SK-N-SH treated with all-trans-retinoic acid at 6 μM for 48 hours (cell line): ENCODE data around the gene DOP1A.

Source experiments
- ATAC-seq: fragments of 200-7000 bp; cut with Tn5 transposase; 3 replicates; pipeline ENCODE4 v1.9.1; 2020; ENCODE audit warnings: mild to moderate bottlenecking, moderate library complexity
- ARNTL ChIP-seq: fragments of 450-650 bp; formaldehyde crosslinking; IDR thresholded peaks from 2 replicates; pipeline ENCODE4 v1.5.0; 2020; ENCODE audit warnings: low read depth, mild to moderate bottlenecking, moderate library complexity, borderline replicate concordance
- BACH2 ChIP-seq: fragments of 250-450 bp; sonication (Bioruptor Pico); IDR thresholded peaks from 2 replicates; pipeline ENCODE4 v1.9.0; 2021; ENCODE audit warnings: mild to moderate bottlenecking, borderline replicate concordance
- CSDC2 ChIP-seq: fragments of 250-450 bp; sonication (Bioruptor Pico); IDR thresholded peaks from 2 replicates; pipeline ENCODE4 v1.5.0; 2020; ENCODE audit warnings: mild to moderate bottlenecking, moderate library complexity
- CSRNP3 ChIP-seq: fragments of 250-450 bp; sonication (Bioruptor Pico); IDR thresholded peaks from 2 replicates; pipeline ENCODE4 v1.5.1; 2021; ENCODE audit warnings: mild to moderate bottlenecking, moderate library complexity
- ESRRG ChIP-seq: fragments of 250-450 bp; sonication (Bioruptor Pico); IDR thresholded peaks from 2 replicates; pipeline ENCODE4 v1.6.1; 2021; ENCODE audit warnings: mild to moderate bottlenecking
- GLIS3 ChIP-seq: fragments of 250-450 bp; sonication (Bioruptor Pico); IDR thresholded peaks from 2 replicates; pipeline ENCODE4 v1.5.0; 2020; ENCODE audit warnings: mild to moderate bottlenecking, moderate library complexity
- ISL1 ChIP-seq: fragments of 250-450 bp; sonication (Bioruptor Pico); IDR thresholded peaks from 2 replicates; pipeline ENCODE4 v2.1.2; 2022; ENCODE audit warnings: mild to moderate bottlenecking, moderate library complexity
- OSR1 ChIP-seq: fragments of 250-450 bp; sonication (Bioruptor Pico); IDR thresholded peaks from 2 replicates; pipeline ENCODE4 v1.8.0; 2022; ENCODE audit warnings: moderate library complexity, mild to moderate bottlenecking, inconsistent platforms
- PPARA ChIP-seq: fragments of 250-450 bp; sonication (Bioruptor Pico); IDR thresholded peaks from 2 replicates; pipeline ENCODE4 v1.5.0; 2020; ENCODE audit warnings: mild to moderate bottlenecking, borderline replicate concordance
- RARB ChIP-seq: fragments of 250-450 bp; sonication (Bioruptor Pico); IDR thresholded peaks from 2 replicates; pipeline ENCODE4 v1.8.0; 2021; ENCODE audit warnings: mild to moderate bottlenecking, moderate library complexity
- SNAI2 ChIP-seq: fragments of 250-450 bp; sonication (Bioruptor Pico); IDR thresholded peaks from 2 replicates; pipeline ENCODE4 v1.5.0; 2020; ENCODE audit warnings: mild to moderate bottlenecking, moderate library complexity
- TCF4 ChIP-seq: fragments of 250-450 bp; sonication (Bioruptor Pico); IDR thresholded peaks from 2 replicates; pipeline ENCODE4 v1.8.0; 2021; ENCODE audit warnings: mild to moderate bottlenecking, moderate library complexity, borderline replicate concordance
- TOX ChIP-seq: fragments of 250-450 bp; sonication (Bioruptor Pico); IDR thresholded peaks from 2 replicates; pipeline ENCODE4 v1.8.0; 2021; ENCODE audit warnings: mild to moderate bottlenecking, moderate library complexity, borderline replicate concordance
- ZC3H10 ChIP-seq: fragments of 250-450 bp; sonication (Bioruptor Pico); IDR thresholded peaks from 2 replicates; pipeline ENCODE4 v1.5.1; 2021; ENCODE audit warnings: mild to moderate bottlenecking, moderate library complexity
- ZFP3 ChIP-seq: fragments of 250-450 bp; sonication (Bioruptor Pico); IDR thresholded peaks from 2 replicates; pipeline ENCODE4 v1.5.0; 2020; ENCODE audit warnings: mild to moderate bottlenecking, moderate library complexity
- ZNF565 ChIP-seq: fragments of 450-650 bp; formaldehyde crosslinking; conservative IDR thresholded peaks from 2 replicates; pipeline ENCODE4 v1.5.0; 2020; ENCODE audit warnings: low read depth, mild to moderate bottlenecking, moderate library complexity
- ZNF70 ChIP-seq: fragments of 450-650 bp; formaldehyde crosslinking; IDR thresholded peaks from 2 replicates; pipeline ENCODE4 v1.5.0; 2020; ENCODE audit warnings: mild to moderate bottlenecking, moderate library complexity
- ZNF8 ChIP-seq: fragments of 450-650 bp; formaldehyde crosslinking; IDR thresholded peaks from 2 replicates; pipeline ENCODE4 v1.5.0; 2020; ENCODE audit warnings: mild to moderate bottlenecking, moderate library complexity
- TF ChIP-seq, protein P1 (sequence below): fragments of 250-450 bp; sonication (Bioruptor Pico); IDR thresholded peaks from 2 replicates; pipeline ENCODE4 v1.5.0; 2020; ENCODE audit warnings: mild to moderate bottlenecking, moderate library complexity
- TF ChIP-seq, protein P2 (sequence below): fragments of 250-450 bp; sonication (Bioruptor Pico); IDR thresholded peaks from 2 replicates; pipeline ENCODE4 v1.8.0; 2020; ENCODE audit warnings: mild to moderate bottlenecking, moderate library complexity, borderline replicate concordance
- TF ChIP-seq, protein P3 (sequence below): fragments of 250-450 bp; sonication (Bioruptor Pico); IDR thresholded peaks from 2 replicates; pipeline ENCODE4 v1.5.1; 2020; ENCODE audit warnings: low read depth, mild to moderate bottlenecking, moderate library complexity

The DOP1A gene

GRCh38 chr6:83083476-83083875 is 16.0 kb downstream of the DOP1A start:
- no peak for TF ChIP-seq PPARA (CRISPR knock-in tag)
- no peak for TF ChIP-seq ARNTL
- no peak for TF ChIP-seq ZC3H10 (CRISPR knock-in tag)
- TF ChIP-seq GLIS3 (CRISPR knock-in tag): no peak
- TF ChIP-seq ZFP3 (CRISPR knock-in tag): no peak
- no peak for TF ChIP-seq ZNF565 (CRISPR knock-in tag)
- TF ChIP-seq TCF4 (CRISPR knock-in tag): no peak
- TF ChIP-seq SNAI2: no peak
- no peak for TF ChIP-seq TOX
- no peak for TF ChIP-seq OSR1 (CRISPR knock-in tag)
- no peak for TF ChIP-seq RARB
- TF ChIP-seq, protein P1, sequence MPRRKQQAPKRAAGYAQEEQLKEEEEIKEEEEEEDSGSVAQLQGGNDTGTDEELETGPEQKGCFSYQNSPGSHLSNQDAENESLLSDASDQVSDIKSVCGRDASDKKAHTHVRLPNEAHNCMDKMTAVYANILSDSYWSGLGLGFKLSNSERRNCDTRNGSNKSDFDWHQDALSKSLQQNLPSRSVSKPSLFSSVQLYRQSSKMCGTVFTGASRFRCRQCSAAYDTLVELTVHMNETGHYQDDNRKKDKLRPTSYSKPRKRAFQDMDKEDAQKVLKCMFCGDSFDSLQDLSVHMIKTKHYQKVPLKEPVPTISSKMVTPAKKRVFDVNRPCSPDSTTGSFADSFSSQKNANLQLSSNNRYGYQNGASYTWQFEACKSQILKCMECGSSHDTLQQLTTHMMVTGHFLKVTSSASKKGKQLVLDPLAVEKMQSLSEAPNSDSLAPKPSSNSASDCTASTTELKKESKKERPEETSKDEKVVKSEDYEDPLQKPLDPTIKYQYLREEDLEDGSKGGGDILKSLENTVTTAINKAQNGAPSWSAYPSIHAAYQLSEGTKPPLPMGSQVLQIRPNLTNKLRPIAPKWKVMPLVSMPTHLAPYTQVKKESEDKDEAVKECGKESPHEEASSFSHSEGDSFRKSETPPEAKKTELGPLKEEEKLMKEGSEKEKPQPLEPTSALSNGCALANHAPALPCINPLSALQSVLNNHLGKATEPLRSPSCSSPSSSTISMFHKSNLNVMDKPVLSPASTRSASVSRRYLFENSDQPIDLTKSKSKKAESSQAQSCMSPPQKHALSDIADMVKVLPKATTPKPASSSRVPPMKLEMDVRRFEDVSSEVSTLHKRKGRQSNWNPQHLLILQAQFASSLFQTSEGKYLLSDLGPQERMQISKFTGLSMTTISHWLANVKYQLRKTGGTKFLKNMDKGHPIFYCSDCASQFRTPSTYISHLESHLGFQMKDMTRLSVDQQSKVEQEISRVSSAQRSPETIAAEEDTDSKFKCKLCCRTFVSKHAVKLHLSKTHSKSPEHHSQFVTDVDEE (CRISPR knock-in tag): no peak
- TF ChIP-seq ISL1: no peak
- no peak for TF ChIP-seq ZNF70 (CRISPR knock-in tag)
- TF ChIP-seq, protein P2, sequence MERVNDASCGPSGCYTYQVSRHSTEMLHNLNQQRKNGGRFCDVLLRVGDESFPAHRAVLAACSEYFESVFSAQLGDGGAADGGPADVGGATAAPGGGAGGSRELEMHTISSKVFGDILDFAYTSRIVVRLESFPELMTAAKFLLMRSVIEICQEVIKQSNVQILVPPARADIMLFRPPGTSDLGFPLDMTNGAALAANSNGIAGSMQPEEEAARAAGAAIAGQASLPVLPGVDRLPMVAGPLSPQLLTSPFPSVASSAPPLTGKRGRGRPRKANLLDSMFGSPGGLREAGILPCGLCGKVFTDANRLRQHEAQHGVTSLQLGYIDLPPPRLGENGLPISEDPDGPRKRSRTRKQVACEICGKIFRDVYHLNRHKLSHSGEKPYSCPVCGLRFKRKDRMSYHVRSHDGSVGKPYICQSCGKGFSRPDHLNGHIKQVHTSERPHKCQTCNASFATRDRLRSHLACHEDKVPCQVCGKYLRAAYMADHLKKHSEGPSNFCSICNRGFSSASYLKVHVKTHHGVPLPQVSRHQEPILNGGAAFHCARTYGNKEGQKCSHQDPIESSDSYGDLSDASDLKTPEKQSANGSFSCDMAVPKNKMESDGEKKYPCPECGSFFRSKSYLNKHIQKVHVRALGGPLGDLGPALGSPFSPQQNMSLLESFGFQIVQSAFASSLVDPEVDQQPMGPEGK (CRISPR knock-in tag): no peak
- TF ChIP-seq, protein P3, sequence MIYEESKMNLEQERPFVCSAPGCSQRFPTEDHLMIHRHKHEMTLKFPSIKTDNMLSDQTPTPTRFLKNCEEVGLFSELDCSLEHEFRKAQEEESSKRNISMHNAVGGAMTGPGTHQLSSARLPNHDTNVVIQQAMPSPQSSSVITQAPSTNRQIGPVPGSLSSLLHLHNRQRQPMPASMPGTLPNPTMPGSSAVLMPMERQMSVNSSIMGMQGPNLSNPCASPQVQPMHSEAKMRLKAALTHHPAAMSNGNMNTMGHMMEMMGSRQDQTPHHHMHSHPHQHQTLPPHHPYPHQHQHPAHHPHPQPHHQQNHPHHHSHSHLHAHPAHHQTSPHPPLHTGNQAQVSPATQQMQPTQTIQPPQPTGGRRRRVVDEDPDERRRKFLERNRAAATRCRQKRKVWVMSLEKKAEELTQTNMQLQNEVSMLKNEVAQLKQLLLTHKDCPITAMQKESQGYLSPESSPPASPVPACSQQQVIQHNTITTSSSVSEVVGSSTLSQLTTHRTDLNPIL (CRISPR knock-in tag): no peak
- TF ChIP-seq ESRRG (CRISPR knock-in tag): no peak
- TF ChIP-seq ZNF8 (CRISPR knock-in tag): no peak
- ATAC-seq: no peak

DNA sequence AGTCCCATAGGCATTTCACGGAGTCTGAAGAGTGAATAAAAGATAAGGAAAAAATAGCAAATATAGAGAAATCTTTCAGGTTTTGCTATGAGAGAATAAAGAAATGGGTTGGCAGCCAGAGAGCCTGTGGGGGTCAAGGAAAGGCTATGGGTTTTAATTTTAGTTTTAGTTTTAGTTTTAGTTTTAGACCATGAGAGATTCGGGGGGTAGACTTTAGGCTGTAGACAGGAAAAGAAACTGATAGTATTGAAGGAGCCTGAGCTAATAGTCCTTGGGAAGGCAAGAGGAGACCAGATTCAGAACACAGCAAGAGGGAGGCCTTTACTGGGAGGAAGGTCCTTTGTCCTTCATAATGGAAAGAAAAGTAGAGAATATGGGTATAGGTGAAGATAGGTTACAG is 19.3 kb downstream of the DOP1A start:
- no peak for ATAC-seq

DNA sequence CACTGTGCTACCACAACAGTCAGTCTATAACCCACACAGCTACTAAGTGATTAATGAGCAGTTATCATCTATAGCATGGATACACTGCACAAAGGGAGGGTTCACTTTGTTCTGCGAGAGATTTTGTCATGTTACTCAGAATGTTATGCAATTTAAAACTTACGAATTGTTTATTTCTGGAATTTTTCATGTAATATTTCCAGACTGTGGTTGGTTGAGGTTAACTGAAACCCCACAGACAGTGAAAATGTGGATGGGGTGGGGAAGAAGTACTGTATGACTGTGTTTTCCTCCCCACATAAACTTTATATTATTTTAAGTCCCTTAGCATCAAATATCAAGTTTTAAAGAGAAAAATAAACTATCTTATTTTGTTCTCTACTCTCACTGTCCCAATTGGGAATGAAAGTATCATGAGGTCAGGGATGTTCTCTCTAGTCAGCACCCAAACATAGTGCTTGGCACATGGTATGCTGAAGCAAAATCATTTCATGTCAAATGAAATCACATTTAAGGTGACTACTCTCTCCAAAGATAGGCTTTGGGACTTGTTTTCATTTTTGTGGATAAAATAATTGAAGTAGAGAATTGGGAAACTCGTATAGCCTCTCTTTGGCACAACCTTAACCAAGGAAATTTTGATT is 25.4 kb downstream of the DOP1A start:
- TF ChIP-seq ZFP3 (CRISPR knock-in tag) (no peak), OSR1 (CRISPR knock-in tag) (no peak), TOX (no peak), ZNF8 (CRISPR knock-in tag) (no peak), ISL1 (no peak), CSRNP3 (CRISPR knock-in tag) (no peak), ZC3H10 (CRISPR knock-in tag) (no peak), TCF4 (CRISPR knock-in tag) (no peak), SNAI2 (no peak), RARB (no peak), BACH2 (no peak), CSDC2 (CRISPR knock-in tag) (no peak)
- TF ChIP-seq, protein P3 (CRISPR knock-in tag): no peak
- TF ChIP-seq, protein P2 (CRISPR knock-in tag): no peak
- ATAC-seq: no peak

More for the DNA sequence above, 19.3 kb downstream of the DOP1A start:
- no peak for TF ChIP-seq ESRRG (CRISPR knock-in tag)
- TF ChIP-seq SNAI2: no peak
- TF ChIP-seq CSDC2 (CRISPR knock-in tag): no peak
- TF ChIP-seq TOX: no peak
- TF ChIP-seq TCF4 (CRISPR knock-in tag): no peak
- no peak for TF ChIP-seq ZC3H10 (CRISPR knock-in tag)
- TF ChIP-seq ARNTL: no peak
- TF ChIP-seq RARB: no peak
- no peak for TF ChIP-seq ZNF565 (CRISPR knock-in tag)
- no peak for TF ChIP-seq BACH2
- TF ChIP-seq OSR1 (CRISPR knock-in tag): no peak
- no peak for TF ChIP-seq GLIS3 (CRISPR knock-in tag)
- TF ChIP-seq, protein P2 (CRISPR knock-in tag): no peak
- TF ChIP-seq ISL1: no peak
